ENCODE data around the gene ZNF33A.
"Not testable (repeated sequence)": the region's sequence is repeated elsewhere in the genome, so short reads cannot be mapped to it uniquely, and the experiment has no call there.

ZNF33A gene

GRCh38 chr10:38093318-38093717, 82.8 kb downstream of the ZNF33A start:
- H3K9me3 Mint-ChIP-seq (ENCODE audit: low read depth); H3K27me3 Mint-ChIP-seq: not testable (repeated sequence)
- Mint-ChIP-seq H3K4me3 (peak overlapping the region; percentile 92), H3K27ac (peak overlapping the region; percentile 94), H3K4me1 (ENCODE audit: low read depth) (peaks cover 28% of the 10 kb centered on the region), H3K36me3 (peaks cover 22% of the 10 kb centered on the region)

- Mint-ChIP-seq H3K9me3 (ENCODE audit: low read depth) (peaks cover 10% of the 10 kb centered on the region), H3K36me3 (peaks cover 27% of the 10 kb centered on the region), H3K4me1 (ENCODE audit: low read depth) (peaks cover 30% of the 10 kb centered on the region), H3K4me3 (peak overlapping the region; percentile 92), H3K27ac (peak overlapping the region; percentile 94), H3K27me3 (no peaks in the 10 kb centered on the region)
Observed at GRCh38 chr10:38093816-38094157, 83.3 kb downstream of the ZNF33A start.

GRCh38 chr10:38094158-38094926, 83.9 kb downstream of the ZNF33A start, which contains the start of gene ZNF37A:
Gene ZNF37A, plus strand, starts transcription at chr10:38094337. Its CDS starts 2,281 bp downstream, at chr10:38096618.
- Mint-ChIP-seq H3K27ac (peak within 1 kb of the TSS; percentile 94), H3K4me3 (peak within 1 kb of the TSS; percentile 92), H3K27me3 (no peaks in the 10 kb centered on the region)

GRCh38 chr10:38094927-38095574, 84.6 kb downstream of the ZNF33A start:
- Mint-ChIP-seq H3K4me1 (ENCODE audit: low read depth) (peaks cover 35% of the 10 kb centered on the region), H3K9me3 (ENCODE audit: low read depth) (peaks cover 22% of the 10 kb centered on the region), H3K27me3 (no peaks in the 10 kb centered on the region), H3K36me3 (peaks cover 40% of the 10 kb centered on the region), H3K27ac (peak overlapping the region; percentile 51), H3K4me3 (peak overlapping the region; percentile 92)

More at GRCh38 chr10:38094158-38094926, 83.9 kb downstream of the ZNF33A start, which contains the start of gene ZNF37A:
- H3K4me1 Mint-ChIP-seq (ENCODE audit: low read depth) = peaks cover 33% of the 10 kb centered on the region
- H3K9me3 Mint-ChIP-seq (ENCODE audit: low read depth) = peaks cover 16% of the 10 kb centered on the region
- H3K36me3 Mint-ChIP-seq = peaks cover 33% of the 10 kb centered on the region

GRCh38 chr10:38102880-38103279, 92.4 kb downstream of the ZNF33A start:
- Mint-ChIP-seq H3K36me3 (peaks cover 83% of the 10 kb centered on the region), H3K27ac (no peak overlapping the region), H3K27me3 (no peaks in the 10 kb centered on the region), H3K4me1 (ENCODE audit: low read depth) (peaks cover 10% of the 10 kb centered on the region), H3K4me3 (no peak overlapping the region), H3K9me3 (ENCODE audit: low read depth) (peaks cover 54% of the 10 kb centered on the region)

GRCh38 chr10:38103756-38104155, 93.3 kb downstream of the ZNF33A start:
- no peak overlapping the region for H3K27ac Mint-ChIP-seq
- H3K4me1 Mint-ChIP-seq (ENCODE audit: low read depth) = peaks cover 6% of the 10 kb centered on the region
- peaks cover 80% of the 10 kb centered on the region for H3K36me3 Mint-ChIP-seq
- peaks cover 51% of the 10 kb centered on the region for H3K9me3 Mint-ChIP-seq (ENCODE audit: low read depth)
- no peaks in the 10 kb centered on the region for H3K27me3 Mint-ChIP-seq
- no peak overlapping the region for H3K4me3 Mint-ChIP-seq

- Mint-ChIP-seq H3K27ac (no peak overlapping the region), H3K9me3 (ENCODE audit: low read depth) (peaks cover 26% of the 10 kb centered on the region), H3K36me3 (peaks cover 70% of the 10 kb centered on the region), H3K4me3 (no peak overlapping the region), H3K27me3 (no peaks in the 10 kb centered on the region), H3K4me1 (ENCODE audit: low read depth) (no peaks in the 10 kb centered on the region)
Observed at GRCh38 chr10:38112159-38112558, 101.7 kb downstream of the ZNF33A start.
